Ascending aorta (tissue), 2 donors: ENCODE results near the gene CYB5D1. TPM values are rescaled to one million over a fixed set of nuclear protein-coding genes. Genes with fewer than 3 reads are reported as not detected.

Experiments
- DNase-seq, 2 donors: peaks; one replicate each; pipeline ENCODE4 v3.0.0-alpha.2; 2019; ENCODE audit warnings: low spot score in 2 of 2
- H3K27ac ChIP-seq, 2 donors: fragments of 200-600 bp; sonication (generic); one replicate each; pipeline ENCODE4 v1.5.1; 2016 to 2017; ENCODE audit warnings: mild to moderate bottlenecking in 1 of 2
- H3K27me3 ChIP-seq: fragments of 200-600 bp; sonication (generic); one replicate; pipeline ENCODE4 v1.5.1; 2017
- H3K36me3 ChIP-seq, 2 donors: fragments of 200-600 bp; sonication (generic); one replicate each; pipeline ENCODE4 v1.5.1; 2016
- H3K4me1 ChIP-seq, 2 donors: fragments of 200-600 bp; sonication (generic); one replicate each; pipeline ENCODE4 v1.5.1; 2016 to 2017; ENCODE audit warnings: mild to moderate bottlenecking in 1 of 2
- H3K4me3 ChIP-seq, 2 donors: fragments of 200-600 bp; sonication (generic); one replicate each; pipeline ENCODE4 v1.5.1; 2016 to 2017; ENCODE audit warnings: mild to moderate bottlenecking in 1 of 2
- H3K9me3 ChIP-seq, 2 donors: fragments of 200-600 bp; sonication (generic); one replicate each; pipeline ENCODE4 v1.5.1; 2016
- CTCF ChIP-seq, 3 experiments: fragments of 200-600 bp in 2 of 3; fragments of 450-650 bp in 1 of 3; sonication (generic) in 2 of 3; IDR thresholded peaks; one replicate each; pipeline ENCODE4 v1.5.1; 2016 to 2019; ENCODE audit warnings: antibody characterized with exemption in 3 of 3, mild to moderate bottlenecking in 1 of 3, moderate library complexity in 1 of 3
- intact Hi-C: fragments of 100-400 bp; cut with DNase I; formaldehyde crosslinking; loops from one replicate; pipeline ENCODE4 v1.15.1; 2023
- total RNA-seq: library from RNA; depleted of rRNA; stranded (reverse); fragments of >200 nt; gene quantifications from one replicate; pipeline ENCODE4 v1.1.0, GENCODE V29; 2016

Gene CYB5D1
- total RNA-seq, 1 donor from 2014 or later: 0.21 TPM

- no peak for DNase-seq
- Histone ChIP-seq H3K36me3 (no peaks in the 10 kb centered on the region), H3K4me1 (no peaks in the 10 kb centered on the region), H3K4me3 (no peak overlapping the region), H3K27me3 (no peaks in the 10 kb centered on the region), H3K27ac (no peak overlapping the region), H3K9me3 (no peaks in the 10 kb centered on the region)
- intact Hi-C loops: no loop called here
- no peak for TF ChIP-seq CTCF (IDR thresholded peaks at IDR 0.05)
These were observed 15.2 kb downstream of the CYB5D1 start for GRCh38 chr17:7873051-7873450.

- H3K27me3 ChIP-seq: no peaks in the 10 kb centered on the region
- DNase-seq: no peak
- no peaks in the 10 kb centered on the region for H3K9me3 ChIP-seq
- H3K27ac ChIP-seq: no peak overlapping the region
- no peak overlapping the region for H3K4me3 ChIP-seq
- TF ChIP-seq CTCF (IDR thresholded peaks at IDR 0.05): no peak
- H3K4me1 ChIP-seq: no peaks in the 10 kb centered on the region
- H3K36me3 ChIP-seq: peaks cover 0 to 6% of the 10 kb centered on the region in 2 donors
- intact Hi-C loops: no loop called here
These were observed 18.1 kb downstream of the CYB5D1 start for GRCh38 chr17:7875804-7876370.

GRCh38 chr17:7878234-7878633, 20.4 kb downstream of the CYB5D1 start:
- Histone ChIP-seq H3K27me3 (no peaks in the 10 kb centered on the region), H3K27ac (no peak overlapping the region), H3K4me1 (no peaks in the 10 kb centered on the region), H3K36me3 (peaks cover 0 to 6% of the 10 kb centered on the region in 2 donors), H3K9me3 (no peaks in the 10 kb centered on the region), H3K4me3 (no peak overlapping the region)
- TF ChIP-seq CTCF (IDR thresholded peaks at IDR 0.05): no peak
- DNase-seq: no peak
- intact Hi-C loops: no loop called here

- peaks cover 0 to 6% of the 10 kb centered on the region in 2 donors for H3K36me3 ChIP-seq
- no peak for TF ChIP-seq CTCF (IDR thresholded peaks at IDR 0.05)
- no peaks in the 10 kb centered on the region for H3K9me3 ChIP-seq
- H3K4me3 ChIP-seq: no peak overlapping the region
- peaks cover 0 to 4% of the 10 kb centered on the region in 2 donors for H3K4me1 ChIP-seq
- no peaks in the 10 kb centered on the region for H3K27me3 ChIP-seq
- no peak for DNase-seq
- H3K27ac ChIP-seq: no peak overlapping the region
- intact Hi-C loops: no loop called here
These were observed 22.5 kb downstream of the CYB5D1 start for GRCh38 chr17:7880076-7880868.

GRCh38 chr17:7881276-7882054, 23.7 kb downstream of the CYB5D1 start:
- Histone ChIP-seq H3K9me3 (no peaks in the 10 kb centered on the region), H3K27me3 (no peaks in the 10 kb centered on the region), H3K36me3 (peaks cover 0 to 6% of the 10 kb centered on the region in 2 donors), H3K27ac (no peak overlapping the region), H3K4me1 (peaks cover 0 to 4% of the 10 kb centered on the region in 2 donors), H3K4me3 (no peak overlapping the region)
- no peak for TF ChIP-seq CTCF (IDR thresholded peaks at IDR 0.05)
- DNase-seq: no peak
- intact Hi-C loops: no loop called here
